DND-41 (cell line): Measurements from ENCODE around the gene YJEFN3.

Experiments used
- ATAC-seq: fragments of 200-7000 bp; cut with Tn5 transposase; 3 replicates; pipeline ENCODE4 v1.9.1; 2021; ENCODE audit warnings: low read depth; ENCODE audit not compliant: insufficient read depth
- DNase-seq: peaks from one replicate; pipeline ENCODE4 v3.0.0-alpha.2; 2020
- H2AFZ ChIP-seq: 2 replicates; pipeline ENCODE4 v1.6.0; 2012; ENCODE audit warnings: low read depth, low read length
- H3K27ac ChIP-seq: 2 replicates; pipeline ENCODE4 v1.5.1; 2012; ENCODE audit warnings: low read length, inconsistent platforms
- H3K27me3 ChIP-seq: fragments of 200-600 bp; sonication (generic); 2 replicates; pipeline ENCODE4 v1.6.0; 2012; ENCODE audit warnings: low read length, mild to moderate bottlenecking, inconsistent platforms; ENCODE audit not compliant: insufficient read depth, poor library complexity
- H3K36me3 ChIP-seq: 2 replicates; pipeline ENCODE4 v1.5.1; 2012; ENCODE audit warnings: low read length, inconsistent platforms; ENCODE audit not compliant: insufficient read depth
- H3K4me1 ChIP-seq: 2 replicates; pipeline ENCODE4 v1.5.1; 2012; ENCODE audit warnings: mild to moderate bottlenecking, low read length; ENCODE audit not compliant: insufficient read depth
- H3K4me2 ChIP-seq: 2 replicates; pipeline ENCODE4 v1.6.0; 2012; ENCODE audit warnings: mild to moderate bottlenecking, moderate library complexity, low read length, inconsistent platforms; ENCODE audit not compliant: insufficient read depth
- H3K4me3 ChIP-seq, 2 experiments: fragments of 200-600 bp in 1 of 2; shearing (Covaris generic) in 1 of 2; 2 replicates each; pipeline ENCODE4 v1.5.1; 2012 to 2016; ENCODE audit warnings: inconsistent platforms in 2 of 2, low read length in 2 of 2, mild to moderate bottlenecking in 2 of 2, low read depth in 1 of 2, moderate library complexity in 1 of 2
- H3K79me2 ChIP-seq: 2 replicates; pipeline ENCODE4 v1.6.0; 2012; ENCODE audit warnings: low read length, inconsistent platforms; ENCODE audit not compliant: insufficient read depth
- H3K9ac ChIP-seq: 2 replicates; pipeline ENCODE4 v1.6.0; 2012; ENCODE audit warnings: low read depth, mild to moderate bottlenecking, inconsistent platforms, low read length, moderate library complexity
- H3K9me3 ChIP-seq: 2 replicates; pipeline ENCODE4 v1.5.1; 2012; ENCODE audit warnings: low read length, moderate library complexity, mild to moderate bottlenecking, inconsistent platforms; ENCODE audit not compliant: insufficient read depth, severe bottlenecking
- H4K20me1 ChIP-seq: 2 replicates; pipeline ENCODE4 v1.6.0; 2012; ENCODE audit warnings: low read length; ENCODE audit not compliant: insufficient read depth
- EZH2 ChIP-seq: IDR thresholded peaks from 3 replicates; pipeline ENCODE4 v1.6.1; 2012; ENCODE audit warnings: borderline replicate concordance, low read depth, mild to moderate bottlenecking, moderate library complexity, low read length, inconsistent platforms; ENCODE audit not compliant: severe bottlenecking
- TF ChIP-seq, protein P1 (sequence below): IDR thresholded peaks from 2 replicates; pipeline ENCODE4 v1.5.1; 2012; ENCODE audit warnings: borderline replicate concordance, low read length, moderate library complexity, mild to moderate bottlenecking; ENCODE audit not compliant: poor library complexity, severe bottlenecking; ENCODE audit errors: extremely low read depth

YJEFN3 gene

DNA sequence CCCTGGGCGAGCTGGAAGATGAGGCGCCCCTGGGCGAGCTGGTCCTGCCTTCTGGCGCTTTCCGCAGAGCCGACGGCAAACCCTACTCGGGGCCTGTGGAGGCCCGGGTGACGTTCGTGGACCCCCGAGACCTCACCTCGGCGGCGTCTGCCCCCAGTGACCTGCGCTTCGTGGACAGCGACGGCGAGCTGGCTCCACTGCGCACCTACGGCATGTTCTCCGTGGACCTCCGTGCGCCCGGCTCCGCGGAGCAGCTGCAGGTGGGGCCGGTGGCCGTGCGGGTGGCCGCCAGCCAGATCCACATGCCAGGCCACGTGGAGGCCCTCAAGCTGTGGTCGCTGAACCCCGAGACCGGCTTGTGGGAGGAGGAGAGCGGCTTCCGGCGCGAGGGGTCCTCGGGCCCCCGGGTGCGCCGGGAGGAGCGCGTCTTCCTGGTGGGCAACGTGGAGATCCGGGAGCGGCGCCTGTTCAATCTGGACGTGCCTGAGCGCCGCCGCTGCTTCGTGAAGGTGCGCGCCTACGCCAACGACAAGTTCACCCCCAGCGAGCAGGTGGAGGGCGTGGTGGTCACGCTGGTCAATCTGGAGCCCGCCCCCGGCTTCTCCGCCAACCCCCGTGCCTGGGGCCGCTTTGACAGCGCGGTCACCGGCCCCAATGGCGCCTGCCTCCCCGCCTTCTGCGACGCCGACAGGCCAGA lies 15.7 kb downstream of the YJEFN3 start:
- Histone ChIP-seq H3K9ac (no peak overlapping the region), H3K4me1 (no peaks in the 10 kb centered on the region), H3K27ac (no peak overlapping the region), H4K20me1 (no peaks in the 10 kb centered on the region), H3K9me3 (no peaks in the 10 kb centered on the region), H3K36me3 (no peaks in the 10 kb centered on the region), H3K4me3 (no peak overlapping the region), H3K27me3 (no peaks in the 10 kb centered on the region), H3K79me2 (no peaks in the 10 kb centered on the region), H2AFZ (no peak overlapping the region), H3K4me2 (no peak overlapping the region)
- ATAC-seq, result no peak
- DNase-seq, result no peak
- TF ChIP-seq, protein P1, sequence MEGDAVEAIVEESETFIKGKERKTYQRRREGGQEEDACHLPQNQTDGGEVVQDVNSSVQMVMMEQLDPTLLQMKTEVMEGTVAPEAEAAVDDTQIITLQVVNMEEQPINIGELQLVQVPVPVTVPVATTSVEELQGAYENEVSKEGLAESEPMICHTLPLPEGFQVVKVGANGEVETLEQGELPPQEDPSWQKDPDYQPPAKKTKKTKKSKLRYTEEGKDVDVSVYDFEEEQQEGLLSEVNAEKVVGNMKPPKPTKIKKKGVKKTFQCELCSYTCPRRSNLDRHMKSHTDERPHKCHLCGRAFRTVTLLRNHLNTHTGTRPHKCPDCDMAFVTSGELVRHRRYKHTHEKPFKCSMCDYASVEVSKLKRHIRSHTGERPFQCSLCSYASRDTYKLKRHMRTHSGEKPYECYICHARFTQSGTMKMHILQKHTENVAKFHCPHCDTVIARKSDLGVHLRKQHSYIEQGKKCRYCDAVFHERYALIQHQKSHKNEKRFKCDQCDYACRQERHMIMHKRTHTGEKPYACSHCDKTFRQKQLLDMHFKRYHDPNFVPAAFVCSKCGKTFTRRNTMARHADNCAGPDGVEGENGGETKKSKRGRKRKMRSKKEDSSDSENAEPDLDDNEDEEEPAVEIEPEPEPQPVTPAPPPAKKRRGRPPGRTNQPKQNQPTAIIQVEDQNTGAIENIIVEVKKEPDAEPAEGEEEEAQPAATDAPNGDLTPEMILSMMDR, result no peak
- no peak for TF ChIP-seq EZH2

DNA sequence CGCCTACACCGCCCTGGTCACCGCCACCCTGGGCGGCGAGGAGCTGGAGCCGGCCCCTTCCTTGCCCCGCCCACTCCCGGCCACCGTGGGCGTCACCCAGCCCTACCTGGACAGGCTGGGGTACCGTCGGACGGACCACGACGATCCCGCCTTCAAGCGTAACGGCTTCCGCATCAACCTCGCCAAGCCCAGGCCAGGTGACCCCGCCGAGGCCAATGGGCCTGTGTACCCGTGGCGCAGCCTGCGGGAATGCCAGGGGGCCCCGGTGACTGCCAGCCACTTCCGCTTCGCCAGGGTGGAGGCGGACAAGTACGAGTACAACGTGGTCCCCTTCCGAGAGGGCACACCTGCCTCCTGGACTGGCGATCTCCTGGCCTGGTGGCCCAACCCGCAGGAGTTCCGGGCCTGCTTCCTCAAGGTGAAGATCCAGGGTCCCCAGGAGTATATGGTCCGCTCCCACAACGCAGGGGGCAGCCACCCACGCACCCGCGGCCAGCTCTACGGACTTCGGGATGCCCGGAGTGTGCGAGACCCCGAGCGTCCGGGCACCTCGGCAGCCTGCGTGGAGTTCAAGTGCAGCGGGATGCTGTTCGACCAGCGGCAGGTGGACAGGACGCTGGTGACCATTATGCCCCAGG lies 16.4 kb downstream of the YJEFN3 start:
- no peak for TF ChIP-seq EZH2
- TF ChIP-seq, protein P1, result no peak
- H3K9me3 ChIP-seq, result no peaks in the 10 kb centered on the region
- H3K4me2 ChIP-seq, result no peak overlapping the region
- H3K4me1 ChIP-seq, result no peaks in the 10 kb centered on the region
- no peaks in the 10 kb centered on the region for H4K20me1 ChIP-seq
- H3K4me3 ChIP-seq, result no peak overlapping the region
- H3K27ac ChIP-seq, result no peak overlapping the region
- H3K27me3 ChIP-seq, result no peaks in the 10 kb centered on the region
- H3K79me2 ChIP-seq, result no peaks in the 10 kb centered on the region
- no peaks in the 10 kb centered on the region for H3K36me3 ChIP-seq
- no peak overlapping the region for H3K9ac ChIP-seq
- no peak for ATAC-seq
- H2AFZ ChIP-seq, result no peak overlapping the region
- DNase-seq, result no peak

DNA sequence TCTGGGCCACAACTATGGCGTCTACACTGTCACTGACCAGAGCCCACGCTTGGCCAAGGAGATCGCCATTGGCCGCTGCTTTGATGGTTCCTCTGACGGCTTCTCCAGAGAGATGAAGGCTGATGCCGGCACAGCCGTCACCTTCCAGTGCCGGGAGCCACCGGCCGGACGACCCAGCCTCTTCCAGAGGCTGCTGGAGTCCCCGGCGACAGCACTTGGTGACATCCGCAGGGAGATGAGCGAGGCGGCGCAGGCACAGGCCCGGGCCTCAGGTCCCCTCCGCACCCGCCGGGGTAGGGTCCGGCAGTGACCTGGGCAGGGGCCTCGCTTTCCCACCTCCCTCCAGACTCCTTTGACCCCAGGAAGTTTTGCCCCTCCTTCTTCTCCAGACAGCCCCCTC lies 17.0 kb downstream of the YJEFN3 start:
- ATAC-seq, result no peak

More for the DNA sequence above, 17.0 kb downstream of the YJEFN3 start:
- Histone ChIP-seq H3K4me3 (no peak overlapping the region), H3K9me3 (no peaks in the 10 kb centered on the region), H2AFZ (no peak overlapping the region), H3K9ac (no peak overlapping the region), H3K4me1 (no peaks in the 10 kb centered on the region), H4K20me1 (no peaks in the 10 kb centered on the region), H3K27me3 (no peaks in the 10 kb centered on the region), H3K27ac (no peak overlapping the region), H3K79me2 (no peaks in the 10 kb centered on the region), H3K4me2 (no peak overlapping the region), H3K36me3 (no peaks in the 10 kb centered on the region)
- no peak for DNase-seq
- TF ChIP-seq, protein P1, result no peak
- no peak for TF ChIP-seq EZH2
